Peyer's patch (tissue), 4 donors: ENCODE measurements around the gene EIF3A. TPM values are rescaled to one million over a fixed set of nuclear protein-coding genes. Genes with fewer than 3 reads are reported as not detected.

Source experiments
- DNase-seq, 3 donors: peaks; one replicate each; pipeline ENCODE4 v3.0.0-alpha.2; 2017 to 2019
- H3K27ac ChIP-seq, 4 donors: fragments of 200-600 bp; sonication (generic); one replicate each; pipeline ENCODE4 v1.5.1; 2016 to 2019
- H3K27me3 ChIP-seq, 2 donors: fragments of 200-600 bp; sonication (generic); one replicate each; pipeline ENCODE4 v1.5.1; 2019
- H3K36me3 ChIP-seq, 3 donors: fragments of 200-600 bp; sonication (generic); one replicate each; pipeline ENCODE4 v1.5.1; 2016 to 2019
- H3K4me1 ChIP-seq, 4 donors: fragments of 200-600 bp; sonication (generic); one replicate each; pipeline ENCODE4 v1.5.1; 2016 to 2019
- H3K4me3 ChIP-seq, 4 donors: fragments of 200-600 bp; sonication (generic); 1 replicate in 3 of 4; 2 replicates in 1 of 4; pipeline ENCODE4 v1.5.1; 2016 to 2019; ENCODE audit warnings: mild to moderate bottlenecking in 1 of 4
- H3K9me3 ChIP-seq, 4 donors: fragments of 200-600 bp; sonication (generic); one replicate each; pipeline ENCODE4 v1.5.1; 2016 to 2019; ENCODE audit warnings: mild to moderate bottlenecking in 1 of 4
- POLR2A ChIP-seq, 2 donors: fragments of 450-650 bp; IDR thresholded peaks; one replicate each; pipeline ENCODE4 v1.5.1; 2017; ENCODE audit warnings: antibody characterized with exemption in 2 of 2, mild to moderate bottlenecking in 2 of 2, moderate library complexity in 2 of 2
- total RNA-seq, 4 donors: library from RNA; depleted of rRNA; stranded (reverse); fragments of >200 nt; gene quantifications; one replicate each; pipeline ENCODE4 v1.1.0, GENCODE V29; 2016
- TF ChIP-seq, protein P1 (sequence below), 6 experiments: fragments of 450-650 bp in 4 of 6; fragments of 200-600 bp in 2 of 6; sonication (generic) in 1 of 6; IDR thresholded peaks; one replicate each; pipeline ENCODE4 v1.5.1; 2017 to 2019; ENCODE audit warnings: antibody characterized with exemption in 6 of 6, mild to moderate bottlenecking in 3 of 6, moderate library complexity in 1 of 6

EIF3A gene
- total RNA-seq, 4 donors from 2014 or later = 69.5 to 266 (median 89.5) TPM

DNA sequence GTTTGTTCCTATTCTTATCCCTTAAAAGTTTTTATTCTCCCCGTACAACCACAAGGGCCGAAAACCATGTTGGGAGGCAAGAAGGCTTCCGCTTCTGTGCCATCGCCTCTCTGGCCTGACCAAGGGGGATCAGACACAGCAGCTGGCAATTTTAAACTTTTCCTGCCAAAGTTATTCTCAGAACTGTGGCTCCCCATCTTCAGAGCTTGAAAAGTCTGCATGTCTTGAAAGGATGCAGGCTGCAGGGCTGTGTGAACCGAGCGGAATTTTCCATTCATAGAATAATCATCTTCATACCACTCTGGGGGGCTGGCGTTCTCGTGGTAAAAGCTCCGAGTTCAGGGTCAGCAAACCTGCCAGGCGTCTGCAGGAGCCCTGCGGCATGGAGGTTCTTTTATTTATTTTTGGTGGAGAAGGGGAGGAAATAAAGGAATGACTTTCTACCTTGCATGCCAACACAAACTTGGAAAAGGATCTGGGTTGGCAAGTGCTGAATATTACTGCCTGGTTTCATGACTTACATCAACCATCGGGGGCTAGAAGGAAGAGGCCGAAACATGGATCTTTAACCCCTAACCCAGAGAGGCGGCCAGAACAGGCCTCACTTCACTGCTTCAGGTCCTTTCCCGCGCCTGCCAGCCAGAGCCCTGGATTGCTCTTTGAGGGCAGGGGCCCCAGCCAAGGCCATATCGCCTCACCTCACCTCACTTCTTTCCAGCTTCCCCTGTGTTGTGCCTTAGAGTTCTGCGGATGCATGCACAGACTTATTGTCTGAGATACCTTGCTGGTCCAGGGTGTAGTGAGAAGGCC, 54.1 kb downstream of the EIF3A start:
- Histone ChIP-seq H3K27ac (no peak overlapping the region), H3K4me3 (no peak overlapping the region), H3K36me3 (no peaks in the 10 kb centered on the region), H3K9me3 (no peaks in the 10 kb centered on the region), H3K4me1 (peaks cover 2 to 17% (median 9%) of the 10 kb centered on the region in 4 donors), H3K27me3 (no peaks in the 10 kb centered on the region)
- no peak for TF ChIP-seq POLR2A (IDR thresholded peaks at IDR 0.05)
- TF ChIP-seq, protein P1, sequence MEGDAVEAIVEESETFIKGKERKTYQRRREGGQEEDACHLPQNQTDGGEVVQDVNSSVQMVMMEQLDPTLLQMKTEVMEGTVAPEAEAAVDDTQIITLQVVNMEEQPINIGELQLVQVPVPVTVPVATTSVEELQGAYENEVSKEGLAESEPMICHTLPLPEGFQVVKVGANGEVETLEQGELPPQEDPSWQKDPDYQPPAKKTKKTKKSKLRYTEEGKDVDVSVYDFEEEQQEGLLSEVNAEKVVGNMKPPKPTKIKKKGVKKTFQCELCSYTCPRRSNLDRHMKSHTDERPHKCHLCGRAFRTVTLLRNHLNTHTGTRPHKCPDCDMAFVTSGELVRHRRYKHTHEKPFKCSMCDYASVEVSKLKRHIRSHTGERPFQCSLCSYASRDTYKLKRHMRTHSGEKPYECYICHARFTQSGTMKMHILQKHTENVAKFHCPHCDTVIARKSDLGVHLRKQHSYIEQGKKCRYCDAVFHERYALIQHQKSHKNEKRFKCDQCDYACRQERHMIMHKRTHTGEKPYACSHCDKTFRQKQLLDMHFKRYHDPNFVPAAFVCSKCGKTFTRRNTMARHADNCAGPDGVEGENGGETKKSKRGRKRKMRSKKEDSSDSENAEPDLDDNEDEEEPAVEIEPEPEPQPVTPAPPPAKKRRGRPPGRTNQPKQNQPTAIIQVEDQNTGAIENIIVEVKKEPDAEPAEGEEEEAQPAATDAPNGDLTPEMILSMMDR (IDR thresholded peaks at IDR 0.05) = no peak
- no peak for DNase-seq

- DNase-seq = no peak
- Histone ChIP-seq H3K36me3 (no peaks in the 10 kb centered on the region), H3K27me3 (no peaks in the 10 kb centered on the region), H3K4me1 (peaks cover 0 to 14% (median 6%) of the 10 kb centered on the region in 4 donors), H3K9me3 (no peaks in the 10 kb centered on the region), H3K27ac (peak overlapping the region in 1 of 4 donors; percentile 6), H3K4me3 (no peak overlapping the region)
- TF ChIP-seq, protein P1 (IDR thresholded peaks at IDR 0.05) = no peak
- TF ChIP-seq POLR2A (IDR thresholded peaks at IDR 0.05) = no peak
Measured at GRCh38 chr10:119025776-119026175, 54.8 kb downstream of the EIF3A start.

DNA sequence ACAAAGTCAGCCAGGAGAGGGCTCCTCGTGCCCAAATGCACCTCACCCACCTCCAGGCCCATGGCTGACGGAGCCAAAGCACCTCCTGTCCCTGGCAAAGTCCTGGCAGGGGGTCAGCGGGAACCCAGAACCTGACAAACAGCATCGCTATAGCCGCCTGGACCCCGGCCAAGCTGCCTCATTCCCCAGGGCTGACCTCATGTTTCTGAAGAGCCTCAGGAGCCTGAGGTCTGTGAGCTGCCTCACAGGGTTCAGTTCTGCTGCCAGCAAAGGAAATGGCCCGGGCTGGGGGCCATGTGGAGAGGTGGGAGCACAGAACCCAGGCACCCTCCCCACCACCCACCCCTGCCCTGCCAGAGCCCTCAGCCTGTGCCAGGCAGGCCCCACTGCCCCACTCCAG, 55.3 kb downstream of the EIF3A start:
- no peaks in the 10 kb centered on the region for H3K36me3 ChIP-seq
- H3K9me3 ChIP-seq = no peaks in the 10 kb centered on the region
- peak overlapping the region in 1 of 4 donors; percentile 31 for H3K27ac ChIP-seq
- TF ChIP-seq POLR2A (IDR thresholded peaks at IDR 0.05) = no peak
- TF ChIP-seq, protein P1 (IDR thresholded peaks at IDR 0.05) = no peak
- H3K4me1 ChIP-seq = peaks cover 0 to 9% (median 3%) of the 10 kb centered on the region in 4 donors
- no peaks in the 10 kb centered on the region for H3K27me3 ChIP-seq
- no peak overlapping the region for H3K4me3 ChIP-seq
- DNase-seq = no peak

- Histone ChIP-seq H3K27me3 (no peaks in the 10 kb centered on the region), H3K4me3 (no peak overlapping the region), H3K4me1 (peaks cover 0 to 8% (median 3%) of the 10 kb centered on the region in 4 donors), H3K27ac (peak overlapping the region in 1 of 4 donors; percentile 31), H3K36me3 (no peaks in the 10 kb centered on the region), H3K9me3 (no peaks in the 10 kb centered on the region)
- no peak for DNase-seq
- TF ChIP-seq, protein P1 (IDR thresholded peaks at IDR 0.05) = no peak
- TF ChIP-seq POLR2A (IDR thresholded peaks at IDR 0.05) = no peak
Measured at GRCh38 chr10:119024882-119025281, 55.7 kb downstream of the EIF3A start.

GRCh38 chr10:119023553-119023868, 57.1 kb downstream of the EIF3A start:
- Histone ChIP-seq H3K27ac (no peak overlapping the region), H3K36me3 (no peaks in the 10 kb centered on the region), H3K4me1 (peaks cover 0 to 5% (median under 1%) of the 10 kb centered on the region in 4 donors), H3K27me3 (no peaks in the 10 kb centered on the region), H3K4me3 (no peak overlapping the region), H3K9me3 (no peaks in the 10 kb centered on the region)
- no peak for DNase-seq
- TF ChIP-seq, protein P1 (IDR thresholded peaks at IDR 0.05) = no peak
- no peak for TF ChIP-seq POLR2A (IDR thresholded peaks at IDR 0.05)
